Hepatocyte (in vitro differentiated cells): ENCODE data around the gene ZBTB7A. TPM values are rescaled to one million over a fixed set of nuclear protein-coding genes. Genes with fewer than 3 reads are reported as not detected.

Experiments
- DNase-seq: peaks from one replicate; pipeline ENCODE4 v3.0.0-alpha.2; 2016; ENCODE audit warnings: low spot score
- H2AFZ ChIP-seq: fragments of 200-600 bp; sonication (generic); 2 replicates; pipeline ENCODE4 v1.6.0; 2016; ENCODE audit warnings: antibody characterized with exemption, mild to moderate bottlenecking
- H3K27ac ChIP-seq: fragments of 200-600 bp; sonication (generic); 2 replicates; pipeline ENCODE4 v1.5.1; 2016; ENCODE audit warnings: mild to moderate bottlenecking
- H3K27me3 ChIP-seq: fragments of 200-600 bp; sonication (generic); 2 replicates; pipeline ENCODE4 v1.6.1; 2016
- H3K36me3 ChIP-seq: fragments of 200-600 bp; sonication (generic); replicated peaks from 2 replicates; pipeline ENCODE4 v1.5.1; 2016; ENCODE audit warnings: low read depth; ENCODE audit not compliant: insufficient read depth
- H3K4me1 ChIP-seq: fragments of 200-600 bp; sonication (generic); 2 replicates; pipeline ENCODE4 v1.5.1; 2016; ENCODE audit warnings: mild to moderate bottlenecking, moderate library complexity; ENCODE audit not compliant: insufficient read depth
- H3K4me2 ChIP-seq: fragments of 200-600 bp; sonication (generic); 2 replicates; pipeline ENCODE4 v1.6.0; 2016
- H3K4me3 ChIP-seq: fragments of 200-600 bp; sonication (generic); 2 replicates; pipeline ENCODE4 v1.5.1; 2016; ENCODE audit warnings: mild to moderate bottlenecking
- H3K79me2 ChIP-seq: fragments of 200-600 bp; sonication (generic); 2 replicates; pipeline ENCODE4 v1.6.0; 2017; ENCODE audit warnings: mild to moderate bottlenecking
- H3K9me2 ChIP-seq: fragments of 200-600 bp; sonication (generic); replicated peaks from 2 replicates; pipeline ENCODE4 v1.6.0; 2017; ENCODE audit warnings: mild to moderate bottlenecking; ENCODE audit not compliant: insufficient read depth
- H3K9me3 ChIP-seq: fragments of 200-600 bp; sonication (generic); 2 replicates; pipeline ENCODE4 v1.5.1; 2016; ENCODE audit warnings: low read depth, mild to moderate bottlenecking
- H4K20me1 ChIP-seq: fragments of 200-600 bp; sonication (generic); 2 replicates; pipeline ENCODE4 v1.6.0; 2016; ENCODE audit warnings: mild to moderate bottlenecking; ENCODE audit not compliant: insufficient read depth, poor library complexity, severe bottlenecking
- CTCF ChIP-seq: fragments of 200-600 bp; sonication (generic); IDR thresholded peaks from 2 replicates; pipeline ENCODE4 v1.5.1; 2016; ENCODE audit warnings: antibody characterized with exemption, mild to moderate bottlenecking; ENCODE audit not compliant: poor library complexity
- EZH2 ChIP-seq: fragments of 200-600 bp; sonication (generic); IDR thresholded peaks from 2 replicates; pipeline ENCODE4 v1.6.1; 2016; ENCODE audit warnings: antibody characterized with exemption, mild to moderate bottlenecking, borderline replicate concordance
- EZH2phosphoT487 ChIP-seq: fragments of 200-600 bp; sonication (generic); IDR thresholded peaks from one replicate; pipeline ENCODE4 v1.6.1; 2018; ENCODE audit warnings: antibody characterized with exemption, mild to moderate bottlenecking, low read depth, moderate library complexity; ENCODE audit not compliant: unreplicated experiment, severe bottlenecking
- WGBS: methylation state at CpG from one replicate; pipeline ENCODE4 v1.1.6; 2016; ENCODE audit warnings: low lambda C conversion rate; ENCODE audit errors: missing lambda C conversion rate; 5-methylcytosine and 5-hydroxymethylcytosine counted together
- polyA plus RNA-seq: library from polyadenylated mRNA; unstranded; fragments of >200 nt; fragmentation: Nextera tagmentation; extraction: Ambion mirVana; gene quantifications from 2 replicates; pipeline ENCODE4 v1.2.1, GENCODE V29; 2016
- total RNA-seq: library from RNA; depleted of rRNA; stranded (reverse); fragments of >200 nt; gene quantifications from 2 replicates; pipeline ENCODE4 v1.2.3, GENCODE V29; 2014

The ZBTB7A gene
- total and polyA plus RNA-seq, 2 experiments from 2014 or later, result 23.3 to 46.1 TPM

GRCh38 chr19:4038057-4038456, 28.6 kb downstream of the ZBTB7A start:
- Histone ChIP-seq H3K4me3 (no peak overlapping the region), H3K79me2 (no peaks in the 10 kb centered on the region), H3K4me2 (no peak overlapping the region), H3K27me3 (no peaks in the 10 kb centered on the region), H4K20me1 (peaks cover 7% of the 10 kb centered on the region), H3K9me2 (no peaks in the 10 kb centered on the region), H3K9me3 (no peaks in the 10 kb centered on the region), H2AFZ (no peak overlapping the region), H3K36me3 (no peaks in the 10 kb centered on the region), H3K27ac (no peak overlapping the region), H3K4me1 (no peaks in the 10 kb centered on the region)
- TF ChIP-seq EZH2phosphoT487 (no peak), EZH2 (no peak)
- 98% methylated on average over 9 of the region's 33 CpGs for WGBS
- DNase-seq, result no peak

- H3K36me3 ChIP-seq, result no peaks in the 10 kb centered on the region
Observed at GRCh38 chr19:4037301-4037949, 29.3 kb downstream of the ZBTB7A start.

GRCh38 chr19:4036576-4037300, 30.0 kb downstream of the ZBTB7A start:
- DNase-seq, result no peak
- WGBS, result 96% methylated on average over 21 of the region's 25 CpGs
- Histone ChIP-seq H3K4me1 (no peaks in the 10 kb centered on the region), H3K79me2 (no peaks in the 10 kb centered on the region), H3K27ac (no peak overlapping the region), H2AFZ (no peak overlapping the region), H3K27me3 (no peaks in the 10 kb centered on the region), H3K4me2 (no peak overlapping the region), H3K9me3 (no peaks in the 10 kb centered on the region), H3K9me2 (no peaks in the 10 kb centered on the region), H3K36me3 (no peaks in the 10 kb centered on the region), H3K4me3 (no peak overlapping the region), H4K20me1 (no peaks in the 10 kb centered on the region)
- no peak for TF ChIP-seq CTCF
- TF ChIP-seq EZH2, result no peak
- TF ChIP-seq EZH2phosphoT487, result no peak

More at GRCh38 chr19:4037301-4037949, 29.3 kb downstream of the ZBTB7A start:
- no peaks in the 10 kb centered on the region for H3K9me3 ChIP-seq
- H3K4me3 ChIP-seq, result no peak overlapping the region
- DNase-seq, result no peak
- H2AFZ ChIP-seq, result no peak overlapping the region
- no peaks in the 10 kb centered on the region for H3K79me2 ChIP-seq
- TF ChIP-seq CTCF (no peak), EZH2 (no peak), EZH2phosphoT487 (no peak)
- H3K9me2 ChIP-seq, result no peaks in the 10 kb centered on the region
- no peak overlapping the region for H3K27ac ChIP-seq
- H3K4me1 ChIP-seq, result no peaks in the 10 kb centered on the region
- H3K27me3 ChIP-seq, result no peaks in the 10 kb centered on the region
- H4K20me1 ChIP-seq, result peaks cover under 1% of the 10 kb centered on the region
- 93% methylated on average over 29 of the region's 54 CpGs for WGBS
- H3K4me2 ChIP-seq, result no peak overlapping the region

- WGBS, result 85% methylated on average over 9 of the region's 10 CpGs
- no peaks in the 10 kb centered on the region for H3K36me3 ChIP-seq
Observed at GRCh38 chr19:4035582-4035981, 31.1 kb downstream of the ZBTB7A start.

More at GRCh38 chr19:4035582-4035981, 31.1 kb downstream of the ZBTB7A start:
- H3K9me2 ChIP-seq, result no peaks in the 10 kb centered on the region
- H4K20me1 ChIP-seq, result no peaks in the 10 kb centered on the region
- H3K79me2 ChIP-seq, result no peaks in the 10 kb centered on the region
- H3K9me3 ChIP-seq, result no peaks in the 10 kb centered on the region
- no peaks in the 10 kb centered on the region for H3K4me1 ChIP-seq
- H3K27me3 ChIP-seq, result no peaks in the 10 kb centered on the region
- no peak for TF ChIP-seq EZH2phosphoT487
- no peak for DNase-seq
- no peak overlapping the region for H3K27ac ChIP-seq
- no peak overlapping the region for H3K4me3 ChIP-seq
- H3K4me2 ChIP-seq, result no peak overlapping the region
- no peak overlapping the region for H2AFZ ChIP-seq
